Pulmonary artery endothelial cell (primary cell): ENCODE data around the gene PIK3IP1. TPM values are rescaled to one million over a fixed set of nuclear protein-coding genes. Genes with fewer than 3 reads are reported as not detected.
A peak's percentile ranks its signal among the peaks of the same experiment; 100 is the strongest.

Experiments
- DNase-seq: peaks from one replicate; pipeline ENCODE4 v3.0.0-alpha.2; 2011; ENCODE audit warnings: low read depth, low spot score
- total RNA-seq: library from RNA; depleted of rRNA; stranded (reverse); fragments of >200 nt; gene quantifications from 2 replicates; pipeline ENCODE4 v1.2.3, GENCODE V29; 2014

Gene PIK3IP1
- total RNA-seq, 1 donor from 2014 or later = 13.6 TPM

DNA sequence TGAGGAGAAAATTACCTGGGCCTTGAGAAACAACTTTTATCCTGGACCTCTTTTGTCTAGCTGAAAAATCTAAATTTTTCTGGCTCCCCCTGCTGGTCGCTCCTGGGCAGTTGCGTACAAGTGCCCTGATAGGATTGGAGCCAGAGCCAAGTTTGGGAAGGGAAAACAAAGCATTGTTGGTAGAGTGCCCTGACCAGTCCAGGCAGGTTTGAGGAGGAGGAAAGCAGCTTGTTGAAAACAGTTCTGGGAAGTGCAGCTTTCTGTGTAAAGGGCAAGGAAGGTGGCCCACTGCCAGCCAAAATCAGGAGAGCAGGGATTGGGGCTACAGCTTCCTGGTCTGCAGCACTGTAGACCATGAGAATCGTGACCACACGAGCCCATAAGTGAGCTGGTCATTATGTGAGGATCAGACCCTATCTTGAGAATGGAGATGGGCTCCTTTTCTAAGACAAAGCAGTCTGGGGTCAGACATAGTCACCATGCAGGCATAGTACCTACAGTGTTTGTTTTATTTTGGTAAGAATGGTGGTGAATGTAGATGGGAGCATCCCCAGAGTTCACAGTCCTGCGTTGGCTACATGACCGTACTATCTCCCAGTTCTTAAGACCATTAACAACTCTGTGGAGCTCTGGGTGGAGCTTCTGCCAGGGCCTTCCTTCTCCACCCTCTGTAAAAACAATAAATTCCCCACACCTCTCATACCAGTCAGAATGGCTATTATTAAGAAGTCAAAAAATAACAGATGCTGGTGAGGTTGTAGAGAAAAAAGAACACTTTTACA lies 21.3 kb upstream of the PIK3IP1 start:
- DNase-seq = no peak

GRCh38 chr22:31308181-31308580 lies 15.9 kb upstream of the PIK3IP1 start:
- no peak for DNase-seq

- DNase-seq = no peak
Observed at GRCh38 chr22:31305194-31305593, 12.9 kb upstream of the PIK3IP1 start.

- no peak for DNase-seq
Observed at GRCh38 chr22:31302537-31302936, 10.2 kb upstream of the PIK3IP1 start.

- no peak for DNase-seq
Observed at GRCh38 chr22:31302006-31302405, 9.7 kb upstream of the PIK3IP1 start.

GRCh38 chr22:31300896-31301295 lies 8.6 kb upstream of the PIK3IP1 start:
- DNase-seq = no peak

- DNase-seq = no peak
Observed at GRCh38 chr22:31295831-31296657, 3.8 kb upstream of the PIK3IP1 start.

DNA sequence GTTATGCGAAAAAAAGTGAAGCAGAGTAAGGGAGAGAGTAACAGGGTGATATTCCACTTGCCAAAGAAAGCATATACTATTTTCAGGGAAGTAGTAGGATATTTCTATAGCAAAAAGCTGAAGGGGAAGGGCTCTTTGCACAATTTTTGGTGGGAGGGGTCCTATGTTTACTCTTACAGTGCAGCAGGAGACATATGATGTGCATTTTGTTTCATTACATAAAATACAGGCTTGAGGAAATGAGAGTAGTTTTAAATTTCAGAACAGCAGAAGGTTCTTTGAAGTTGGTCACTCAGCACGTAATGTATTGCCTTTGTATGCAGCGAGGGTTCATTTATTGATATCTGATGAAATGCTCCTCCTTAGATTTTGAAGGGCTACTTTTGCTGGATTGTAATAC lies 3.1 kb upstream of the PIK3IP1 start:
- no peak for DNase-seq

DNA sequence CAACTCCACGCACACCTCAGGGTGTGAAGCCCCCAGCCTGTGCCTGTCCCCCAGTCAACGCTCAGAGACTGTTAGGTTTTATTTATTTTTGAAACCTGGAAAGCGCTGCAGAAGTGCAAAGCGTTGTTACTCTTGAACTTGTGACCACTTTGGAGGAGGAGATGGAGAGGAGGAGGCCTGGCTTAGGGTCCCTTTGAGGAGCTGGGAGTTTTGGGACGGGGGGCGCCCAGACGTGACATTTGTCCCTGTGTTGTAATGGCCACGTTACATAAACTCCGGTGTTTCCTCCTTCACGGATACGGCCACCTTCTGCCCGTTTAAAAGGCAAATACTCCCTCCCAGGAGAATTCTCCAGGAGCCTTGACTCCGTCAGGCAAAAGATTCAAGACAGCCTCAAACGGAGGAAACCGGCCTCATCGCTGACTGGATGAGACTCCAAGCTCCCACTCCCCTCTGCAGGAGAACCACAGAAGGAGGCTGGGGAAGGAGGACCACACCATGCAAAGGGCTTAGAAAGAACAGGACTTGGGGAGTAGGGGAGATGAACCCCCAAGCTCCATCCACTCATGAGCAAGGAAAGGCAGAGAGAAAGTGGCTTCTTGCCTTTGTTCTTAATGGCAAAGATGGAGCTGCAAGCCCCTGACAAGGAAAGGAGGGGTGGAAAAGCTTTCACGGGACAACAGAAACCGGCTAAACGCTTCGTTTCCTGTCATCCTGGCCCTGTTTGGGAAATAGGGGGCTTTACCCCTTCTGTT lies 630 bp downstream of the PIK3IP1 start:
- no peak for DNase-seq

DNA sequence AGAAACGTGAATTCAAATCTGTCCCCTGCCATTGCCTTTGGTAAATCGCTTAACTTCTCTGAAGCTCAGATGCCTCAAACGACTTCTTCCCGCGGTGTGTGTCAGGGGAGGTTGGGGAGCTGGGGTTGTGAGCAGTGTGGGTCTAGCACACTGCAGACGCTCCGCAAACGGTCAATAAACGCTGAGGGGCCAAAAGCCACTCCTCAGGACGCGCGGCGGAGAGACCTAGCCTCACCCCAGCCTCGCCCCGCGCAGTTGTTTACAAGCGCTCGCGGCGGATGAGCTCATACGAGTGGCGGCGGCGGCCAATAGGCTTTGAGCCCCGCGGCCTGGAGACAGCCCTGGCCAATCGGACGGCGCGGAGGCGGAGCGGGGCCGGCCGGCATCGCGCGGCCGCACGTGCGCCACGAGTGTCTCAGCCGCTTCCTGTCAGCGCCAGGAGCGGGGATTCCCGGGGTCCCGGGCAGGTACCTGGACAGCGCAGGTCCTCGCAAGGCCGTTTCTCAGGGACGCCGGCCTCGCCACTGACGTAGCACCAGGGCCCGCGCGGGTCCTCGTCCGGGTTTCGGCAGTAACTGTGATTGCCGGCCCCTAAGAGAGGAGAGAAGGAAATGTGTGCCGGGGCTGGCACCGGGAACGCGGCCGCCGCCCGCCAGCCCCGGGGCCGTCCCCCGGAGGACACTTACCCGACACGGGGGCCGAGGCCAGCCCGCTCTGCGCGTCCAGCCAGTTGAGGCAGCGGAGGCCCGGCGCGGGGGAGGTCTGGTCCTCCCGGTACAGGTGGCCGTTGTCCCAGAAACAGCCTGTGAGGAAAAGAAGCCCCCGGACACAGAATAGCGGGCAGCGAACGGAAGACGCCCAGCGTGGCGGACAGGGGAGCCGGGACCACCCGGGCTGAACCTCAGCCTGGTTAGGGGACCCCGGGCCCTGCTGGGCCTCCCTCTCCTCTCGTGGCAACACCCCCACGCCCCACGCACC lies 1.5 kb downstream of the PIK3IP1 start:
- DNase-seq = peak; percentile 75

GRCh38 chr22:31289344-31289743 lies 2.9 kb downstream of the PIK3IP1 start:
- no peak for DNase-seq

GRCh38 chr22:31288496-31289240 lies 3.6 kb downstream of the PIK3IP1 start:
- DNase-seq = no peak

DNA sequence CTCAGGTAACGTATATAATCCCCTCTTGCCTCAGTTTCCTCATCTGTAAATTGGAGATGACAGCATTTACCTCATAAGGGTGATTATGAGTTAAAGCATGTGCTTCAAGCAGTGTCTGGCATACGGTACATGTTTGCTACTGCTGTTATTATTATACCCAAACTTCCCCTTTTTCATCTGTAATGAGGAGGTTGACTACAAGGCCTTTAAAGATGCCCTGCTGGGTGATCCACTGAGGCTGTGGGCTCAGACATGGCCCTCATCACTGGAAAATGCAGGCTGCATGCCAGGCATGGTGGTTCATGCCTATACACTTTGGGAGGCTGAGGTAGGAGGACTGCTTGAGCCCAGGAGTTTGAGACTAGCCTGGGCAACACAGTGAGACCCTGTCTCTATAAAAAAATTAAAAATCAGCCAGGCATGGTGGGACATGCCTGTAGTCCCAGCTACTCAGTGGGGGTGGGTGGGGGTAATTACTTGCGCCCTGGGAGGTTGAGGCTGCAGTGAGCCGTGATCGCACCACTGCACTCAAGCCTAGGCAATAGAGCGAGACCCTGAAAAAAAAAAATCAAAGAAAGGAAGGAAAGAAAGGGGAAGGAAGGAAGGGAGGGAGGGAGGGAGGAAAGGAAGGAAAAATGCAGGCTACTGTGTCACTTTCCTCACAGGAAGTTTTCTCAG lies 4.3 kb downstream of the PIK3IP1 start:
- DNase-seq = no peak

- no peak for DNase-seq
Observed at GRCh38 chr22:31286360-31287255, 5.7 kb downstream of the PIK3IP1 start.

GRCh38 chr22:31284281-31285155 lies 7.8 kb downstream of the PIK3IP1 start:
- no peak for DNase-seq

DNA sequence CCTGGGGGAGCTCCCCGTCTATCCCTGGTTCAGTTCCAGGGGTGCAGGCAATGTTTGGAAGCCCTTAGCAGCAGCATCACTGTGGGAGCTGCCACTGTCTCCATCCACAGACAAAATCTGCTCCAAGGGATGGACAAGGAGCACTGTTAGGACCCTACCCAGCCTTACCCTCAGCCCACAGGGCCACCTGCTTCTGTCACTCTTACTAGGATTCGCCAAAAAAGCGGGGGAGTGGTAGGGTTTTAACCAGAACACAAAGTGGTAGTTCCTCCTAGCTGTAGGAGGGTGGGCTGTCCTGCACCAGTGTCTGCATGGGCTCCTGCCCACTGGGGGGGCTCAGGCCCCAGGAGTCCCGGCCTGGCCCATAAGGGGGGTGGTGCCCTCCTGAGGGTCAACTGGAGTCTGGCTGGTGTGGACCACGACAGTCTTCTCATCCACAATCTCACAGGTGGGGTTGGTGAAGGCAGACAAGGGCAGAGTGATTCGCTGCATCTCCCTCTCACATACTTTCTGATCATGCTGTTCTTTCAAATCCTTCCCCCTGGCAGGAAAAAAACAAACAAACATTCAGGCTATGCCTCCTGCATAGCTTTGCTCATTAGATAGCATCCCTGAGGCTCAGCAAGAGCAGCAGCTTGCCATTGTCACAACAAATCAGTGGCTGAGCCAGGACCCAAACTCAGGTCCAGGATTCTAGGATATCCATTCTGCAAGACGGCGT lies 9.4 kb downstream of the PIK3IP1 start:
- DNase-seq = no peak

- no peak for DNase-seq
Observed at GRCh38 chr22:31281733-31282132, 10.6 kb downstream of the PIK3IP1 start.
